Measurements from ENCODE around the gene FAM217B.

The FAM217B gene

DNA sequence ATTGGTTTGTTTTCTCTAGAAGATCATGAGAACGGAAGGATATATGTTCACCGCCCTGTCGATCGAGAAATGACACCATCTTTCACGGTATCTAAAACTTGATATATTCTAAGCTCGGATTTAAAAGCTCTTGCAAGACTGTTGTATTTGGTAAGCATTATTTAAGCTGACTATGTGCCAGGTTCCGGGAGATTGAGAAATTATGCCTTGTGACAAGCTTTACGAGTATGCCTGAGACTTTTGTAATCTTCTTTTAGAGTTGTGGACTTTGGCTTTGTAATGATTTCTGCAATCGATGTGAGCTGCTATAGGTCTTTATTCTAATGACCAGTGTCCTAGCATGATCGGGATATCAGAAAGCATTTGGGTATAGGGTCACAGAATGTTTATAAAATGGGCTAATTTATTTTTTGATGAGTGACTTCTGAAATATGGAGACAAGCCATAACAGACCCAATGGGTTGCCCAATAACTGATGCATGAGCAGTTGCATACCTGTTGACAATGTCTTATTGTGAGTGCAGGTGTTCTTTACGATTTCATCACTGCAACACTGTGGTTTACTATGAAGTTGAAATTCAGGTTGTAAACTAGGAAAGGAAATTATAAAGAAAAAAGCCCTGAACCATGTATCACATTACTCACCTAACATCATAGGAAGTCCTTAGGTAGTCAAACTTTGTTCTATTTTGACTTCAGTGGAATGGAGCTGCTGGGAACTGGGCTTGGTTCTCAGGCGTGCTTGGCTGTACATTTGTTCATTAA, 32.0 kb downstream of the FAM217B start:
- in situ Hi-C loops (cut with MboI; ENCODE audit: low sequenced_read_pairs), result loop anchor here (25.0 kb wide), 1 partner anchor 1290 kb away; the partner anchor contains the start of gene CDH4

DNA sequence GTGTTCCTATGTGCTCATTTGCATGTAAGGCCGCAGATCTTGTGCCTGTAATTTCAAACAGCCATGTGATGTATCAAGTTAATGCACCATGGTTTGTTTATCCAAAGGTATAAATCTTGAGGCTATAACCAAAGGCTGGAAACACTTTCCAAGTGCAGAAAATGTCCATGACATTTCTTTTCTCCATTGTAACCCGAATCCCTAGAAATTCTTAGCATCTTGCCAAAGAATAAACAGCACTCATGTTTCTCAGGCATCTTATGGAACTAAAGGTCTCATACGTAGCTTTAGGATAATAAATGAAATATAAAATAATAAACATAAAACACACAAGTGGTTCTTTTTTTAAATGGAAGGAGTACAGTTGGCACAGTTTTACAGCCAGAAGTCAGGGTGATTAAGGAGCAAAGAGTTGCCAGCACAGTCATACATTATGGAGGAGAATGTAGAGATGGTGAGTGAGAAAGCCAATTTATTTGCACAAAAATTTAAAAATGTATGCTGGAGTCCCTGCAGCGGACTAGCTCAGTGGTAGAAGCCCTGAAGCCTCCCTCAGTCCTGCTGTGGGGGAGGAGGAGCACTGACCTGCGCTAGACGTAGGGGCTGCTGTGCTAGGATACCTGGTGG, 36.1 kb downstream of the FAM217B start:
- in situ Hi-C loops (cut with MboI; ENCODE audit: low sequenced_read_pairs), result no loop called here

DNA sequence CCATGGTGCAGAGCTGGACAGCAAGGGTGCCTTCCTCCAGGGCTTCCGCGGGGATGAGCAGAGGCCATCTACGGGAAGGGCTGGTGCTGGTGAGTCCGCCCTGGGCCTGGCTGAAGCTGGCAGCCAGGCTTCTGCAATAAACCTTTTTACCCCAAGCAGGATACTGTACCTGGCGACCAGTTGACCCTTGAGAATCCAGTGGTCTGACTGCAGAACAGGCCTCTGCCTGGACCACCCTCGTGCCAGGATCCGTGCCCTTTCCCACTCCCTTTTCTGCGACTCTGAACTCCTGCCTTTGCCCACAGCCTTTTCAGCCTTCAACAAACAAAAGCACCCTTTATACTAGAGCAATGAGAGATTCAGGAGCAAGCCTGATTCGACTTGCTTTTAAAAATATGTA, 36.9 kb downstream of the FAM217B start:
- in situ Hi-C loops (cut with MboI; ENCODE audit: low sequenced_read_pairs), result no loop called here

DNA sequence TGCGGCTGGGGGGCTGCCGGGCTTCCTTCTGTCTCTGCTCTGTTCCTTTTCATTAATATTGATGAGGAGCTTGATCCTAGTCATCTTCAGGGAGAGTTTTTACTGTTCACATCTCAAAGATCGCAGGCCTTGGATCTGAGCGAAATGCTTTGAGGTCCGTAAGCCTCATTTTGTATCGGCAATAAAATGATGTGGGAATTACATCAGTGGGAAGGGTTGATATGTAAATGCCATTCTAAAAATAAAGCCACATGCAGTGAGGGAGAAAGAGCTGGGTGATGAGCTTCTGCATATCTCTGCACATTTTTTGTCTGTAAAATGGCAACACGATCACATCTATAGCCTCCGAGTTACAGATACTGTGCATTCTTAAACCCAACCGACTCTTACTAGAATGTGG, 42.9 kb downstream of the FAM217B start:
- in situ Hi-C loops (cut with MboI; ENCODE audit: low sequenced_read_pairs), result no loop called here

DNA sequence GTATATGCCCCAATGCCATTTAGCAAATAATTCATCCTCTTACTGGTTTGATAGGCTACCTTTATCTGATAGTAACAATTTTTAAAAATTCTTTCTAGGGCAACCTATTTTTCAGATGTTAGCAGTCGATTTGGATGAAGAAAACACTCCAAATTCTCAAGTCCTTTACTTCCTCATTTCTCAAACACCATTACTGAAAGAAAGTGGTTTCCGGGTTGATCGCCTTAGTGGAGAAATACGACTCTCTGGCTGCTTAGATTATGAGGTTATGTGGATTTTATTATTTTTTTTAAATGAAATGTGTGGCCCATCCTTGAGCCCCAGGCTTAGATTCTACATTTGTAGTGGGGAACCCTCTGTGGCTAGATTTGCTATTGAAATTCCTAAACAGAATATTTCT, 44.4 kb downstream of the FAM217B start:
- in situ Hi-C loops (cut with MboI; ENCODE audit: low sequenced_read_pairs), result no loop called here

DNA sequence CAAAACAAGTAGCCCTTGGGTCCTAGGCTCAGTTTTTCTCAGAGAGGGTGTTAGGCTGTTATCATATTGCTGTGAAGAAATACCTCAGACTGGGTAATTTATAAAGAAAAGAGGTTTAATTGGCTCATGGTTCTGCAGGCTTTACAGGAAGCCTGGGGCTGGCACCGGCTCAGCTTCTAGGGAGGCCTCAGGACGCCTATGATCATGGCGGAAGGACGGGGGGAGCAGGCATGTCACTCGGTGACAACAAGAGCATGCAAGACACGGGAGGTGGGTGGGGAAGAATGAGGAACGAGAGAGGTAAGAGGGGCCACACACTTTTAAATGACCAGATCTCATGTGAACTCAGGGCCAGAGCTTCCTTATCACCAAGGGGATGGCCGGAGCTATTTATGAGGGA, 45.0 kb downstream of the FAM217B start:
- in situ Hi-C loops (cut with MboI; ENCODE audit: low sequenced_read_pairs), result no loop called here

- in situ Hi-C loops (cut with MboI; ENCODE audit: low sequenced_read_pairs), result no loop called here
These were observed 45.7 kb downstream of the FAM217B start for GRCh38 chr20:59985864-59986263.

GRCh38 chr20:59987135-59987534, 46.9 kb downstream of the FAM217B start:
- in situ Hi-C loops (cut with MboI; ENCODE audit: low sequenced_read_pairs), result no loop called here

DNA sequence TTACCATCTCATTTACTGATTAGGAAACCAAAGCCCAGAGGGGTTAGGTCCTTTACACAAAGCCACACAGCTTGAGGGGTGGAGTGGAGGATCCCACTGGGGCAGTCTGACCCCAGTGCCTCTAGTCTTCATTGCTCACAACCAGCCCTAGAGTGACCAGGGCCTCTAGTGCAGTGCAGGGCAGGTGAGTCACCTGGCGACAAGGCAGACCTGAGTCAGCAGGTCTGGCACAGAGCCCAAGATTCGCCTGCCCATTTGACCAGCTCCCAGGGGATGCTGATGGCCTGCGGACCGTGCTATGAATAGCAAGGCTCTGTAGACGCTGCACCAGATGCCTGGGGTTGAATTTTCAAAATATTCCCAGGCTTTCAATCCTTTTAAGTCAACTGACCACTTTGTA, 48.0 kb downstream of the FAM217B start:
- in situ Hi-C loops (cut with MboI; ENCODE audit: low sequenced_read_pairs), result no loop called here

DNA sequence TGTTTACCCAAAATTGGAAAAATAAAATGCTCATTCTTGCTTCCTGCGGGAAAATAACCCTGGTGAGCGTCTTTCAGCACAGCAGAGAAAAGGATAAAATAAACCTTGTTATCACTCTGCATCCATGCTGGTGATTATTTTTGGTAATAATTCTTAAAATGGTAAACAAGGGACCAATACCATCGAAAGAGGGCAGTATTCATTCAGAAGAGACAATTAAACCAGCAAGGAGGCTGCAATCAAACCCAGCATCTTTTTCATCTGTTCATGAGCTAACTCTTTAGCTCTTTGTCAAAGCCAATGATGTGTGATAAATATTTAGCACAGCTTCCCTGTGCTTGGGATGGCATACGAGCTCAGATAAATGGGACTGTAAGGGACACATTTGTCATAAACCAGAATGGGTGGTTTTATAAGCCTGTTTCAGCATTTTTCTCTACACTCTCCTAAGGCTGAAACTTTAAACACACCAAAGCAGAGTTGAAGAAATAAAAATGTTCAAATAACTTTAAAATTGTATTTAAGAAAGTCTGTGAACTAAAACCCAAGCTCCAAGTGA, 52.4 kb downstream of the FAM217B start:
- in situ Hi-C loops (cut with MboI; ENCODE audit: low sequenced_read_pairs), result no loop called here

- in situ Hi-C loops (cut with MboI; ENCODE audit: low sequenced_read_pairs), result no loop called here
These were observed 53.7 kb downstream of the FAM217B start for GRCh38 chr20:59993736-59994430.

GRCh38 chr20:59994697-59995122, 54.5 kb downstream of the FAM217B start:
- in situ Hi-C loops (cut with MboI; ENCODE audit: low sequenced_read_pairs), result no loop called here

- in situ Hi-C loops (cut with MboI; ENCODE audit: low sequenced_read_pairs), result no loop called here
These were observed 55.9 kb downstream of the FAM217B start for GRCh38 chr20:59996108-59996507.

GRCh38 chr20:59997896-59998295, 57.7 kb downstream of the FAM217B start:
- in situ Hi-C loops (cut with MboI; ENCODE audit: low sequenced_read_pairs), result no loop called here

All from HL-60/S4 treated with retinoic acid at 250 ng/mL for 4 days and 3 days (cell line).